Right renal pelvis (tissue), 4 donors: ENCODE data around the gene NF1. TPM values are rescaled to one million over a fixed set of nuclear protein-coding genes. Genes with fewer than 3 reads are reported as not detected.
A peak's percentile ranks its signal among the peaks of the same experiment; 100 is the strongest.
"Not testable (repeated sequence)": the region's sequence is repeated elsewhere in the genome, so short reads cannot be mapped to it uniquely, and the experiment has no call there.

Source experiments
- DNase-seq, 4 donors: peaks; one replicate each; pipeline ENCODE4 v3.0.0-alpha.2; 2013; ENCODE audit warnings: low read depth in 4 of 4, low spot score in 3 of 4, missing footprints in 1 of 4
- polyA plus RNA-seq, 4 donors: library from polyadenylated mRNA; unstranded; fragments of 120-200 nt; gene quantifications; one replicate each; pipeline ENCODE4 v1.2.1, GENCODE V29; 2013; ENCODE audit not compliant: insufficient read length in 4 of 4

Gene NF1
- polyA plus RNA-seq, 4 donors = 36.6 to 42.1 (median 39.1) TPM

DNA sequence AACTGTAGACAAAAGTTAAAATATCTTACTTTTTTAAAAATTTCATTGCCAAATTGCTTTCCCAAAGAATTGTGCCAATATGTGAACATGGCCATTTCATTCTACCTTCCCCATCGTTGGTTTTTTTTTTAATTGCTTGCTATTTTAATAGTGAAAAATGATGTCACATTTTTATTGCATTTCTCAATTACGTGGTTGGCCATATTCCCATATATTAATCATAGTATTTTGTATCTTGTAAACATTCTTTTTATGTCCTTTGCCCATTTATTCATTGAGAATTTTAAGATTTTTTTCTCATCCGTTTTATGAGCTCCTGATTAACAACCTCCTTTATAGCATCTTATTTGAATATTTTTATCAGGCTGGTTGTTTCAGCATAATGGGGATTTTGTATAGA, 195.0 kb downstream of the NF1 start:
- DNase-seq = no peak

DNA sequence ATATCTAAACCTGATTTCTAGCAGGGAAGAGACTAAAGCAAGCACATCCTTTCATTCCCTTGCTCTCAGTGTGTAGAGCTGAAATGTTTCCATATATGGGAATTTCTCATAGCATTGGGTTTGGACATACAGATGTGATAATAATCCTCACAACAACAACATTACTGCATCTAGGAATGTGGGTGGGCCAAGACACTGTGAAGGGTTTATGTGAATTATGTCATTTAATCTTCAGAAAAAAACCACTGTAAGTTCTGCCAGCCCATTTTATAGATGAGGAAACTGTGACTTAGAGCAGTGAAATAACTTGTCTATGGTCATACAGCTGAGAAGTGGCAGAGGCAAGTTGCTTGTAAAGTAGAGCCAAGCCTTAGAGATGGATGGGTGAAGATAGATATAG, 197.0 kb downstream of the NF1 start:
- DNase-seq = no peak

DNA sequence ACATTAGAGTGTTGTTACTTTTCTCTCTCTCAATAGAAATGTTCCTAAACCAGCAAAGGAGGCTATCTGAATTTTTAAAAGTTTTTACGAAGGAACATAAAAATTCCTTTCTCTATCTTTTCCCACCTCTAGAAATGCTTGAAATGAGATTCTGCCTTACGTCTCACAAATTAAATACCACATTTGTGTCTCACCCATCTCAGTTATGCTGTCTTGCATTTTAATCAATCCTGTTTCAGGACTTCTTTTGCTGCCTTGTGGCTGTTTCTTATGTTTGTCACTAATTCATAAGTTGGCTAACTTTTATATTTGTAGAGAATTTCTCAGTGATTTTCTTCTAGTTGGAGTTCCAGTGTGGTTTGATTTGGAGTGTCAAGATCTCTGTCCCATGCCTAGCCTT, 198.8 kb downstream of the NF1 start:
- no peak for DNase-seq

DNA sequence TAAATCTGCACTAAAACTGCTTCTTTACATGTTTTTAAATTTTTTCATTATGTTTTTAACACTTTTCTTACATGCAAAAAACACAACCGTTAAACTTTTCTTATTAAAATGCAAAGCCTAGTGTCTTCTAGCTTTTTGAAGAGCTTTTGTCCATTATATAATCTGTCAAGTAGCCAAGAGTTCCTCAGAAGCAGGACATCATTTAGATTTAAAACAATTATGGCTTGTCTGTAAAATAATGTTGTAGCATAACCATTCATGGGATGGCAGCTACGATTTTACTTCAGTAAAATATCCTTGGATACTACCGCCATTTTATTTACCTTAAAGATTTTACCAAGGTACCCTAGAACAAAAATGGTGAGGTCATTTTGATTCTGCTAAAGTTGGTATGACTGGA, 199.5 kb downstream of the NF1 start:
- DNase-seq = no peak

DNA sequence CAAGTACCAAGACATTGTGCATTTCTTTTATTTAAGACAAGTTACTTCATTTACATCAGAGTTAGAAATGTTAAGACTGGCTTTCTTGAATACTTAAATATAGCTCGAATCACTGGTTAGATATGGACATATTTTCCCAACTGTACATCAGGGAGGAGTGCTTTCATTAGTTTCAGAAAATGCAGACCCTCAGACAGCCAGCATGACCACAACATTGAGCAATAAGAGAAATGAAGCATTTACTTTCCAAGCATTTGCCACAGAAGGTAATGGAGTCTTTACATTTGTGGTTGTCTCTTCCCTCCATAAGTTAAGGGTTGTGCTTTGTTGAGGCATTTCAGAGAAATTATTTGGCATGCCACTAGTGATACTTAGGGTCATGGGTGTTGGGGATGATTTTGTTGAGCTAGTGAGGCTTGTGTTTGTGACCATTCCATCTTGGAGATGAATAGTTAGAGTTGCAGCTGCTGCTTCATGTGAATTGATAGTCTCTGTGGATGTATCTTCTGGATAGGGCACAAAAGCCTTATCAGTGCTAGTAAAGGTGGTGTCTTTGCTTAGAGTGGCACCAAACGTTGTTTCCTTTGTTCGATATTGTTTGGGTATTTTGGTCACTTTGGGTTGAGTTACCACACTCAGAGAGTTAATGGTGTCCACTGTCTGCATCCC, 200.2 kb downstream of the NF1 start:
- no peak for DNase-seq

DNA sequence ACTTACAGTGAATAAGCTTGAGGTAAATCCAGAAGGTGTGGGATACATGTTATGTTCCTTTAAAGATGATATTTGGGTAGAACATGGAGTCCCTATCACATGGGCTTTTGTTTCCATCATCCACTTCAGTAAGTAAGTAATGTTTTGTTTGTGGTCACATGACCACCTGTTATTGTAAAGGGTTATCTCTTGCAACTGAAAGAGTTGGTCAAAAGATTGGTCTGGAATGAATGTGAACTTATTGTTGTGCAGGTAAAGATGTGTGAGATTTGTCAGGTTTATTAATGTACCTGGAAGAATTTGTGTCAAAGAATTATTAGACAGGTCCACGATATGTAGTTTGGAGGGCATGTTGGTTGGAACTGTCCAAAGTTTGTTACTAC, 200.7 kb downstream of the NF1 start:
- no peak for DNase-seq

DNA sequence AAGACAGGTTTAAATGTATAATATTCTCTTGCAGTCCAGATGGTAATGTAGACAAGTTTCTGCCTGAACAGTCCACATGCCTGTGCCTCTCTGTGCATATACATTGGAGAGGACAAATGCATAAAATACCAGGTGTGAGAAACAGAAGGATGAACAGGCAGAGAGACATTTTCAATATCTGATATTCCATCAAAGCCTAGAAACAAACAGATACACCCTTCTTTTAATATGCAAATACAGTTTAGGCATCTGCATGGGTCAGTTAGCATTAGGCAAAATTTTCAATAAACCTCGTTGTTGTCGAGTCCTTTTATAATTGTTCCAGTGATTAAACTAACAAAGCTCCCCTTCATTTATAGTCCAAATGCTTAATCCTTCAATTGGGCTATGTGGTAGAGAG, 201.4 kb downstream of the NF1 start:
- DNase-seq = no peak

DNA sequence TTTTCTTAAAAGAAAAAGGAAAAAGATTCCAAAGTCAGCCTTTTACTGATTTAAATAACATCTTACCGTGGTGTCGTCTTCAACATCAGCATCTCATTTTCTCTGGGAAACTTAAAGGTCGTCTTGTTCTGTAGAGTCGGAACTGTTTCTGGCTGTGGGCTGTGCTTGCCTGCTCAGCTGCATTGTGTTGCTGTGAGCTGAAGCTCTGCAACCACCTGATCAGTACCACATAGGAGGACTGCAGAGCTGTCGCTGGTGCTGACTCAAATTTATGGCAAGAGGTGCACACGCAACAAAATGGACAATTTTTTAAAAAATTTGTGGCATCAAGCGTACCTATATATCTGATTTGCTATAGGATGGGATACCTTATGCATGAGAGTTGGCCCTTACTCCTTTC, 202.3 kb downstream of the NF1 start, which contains the start of gene OMG:
Gene OMG, minus strand, starts transcription at position 150 of the 400 bp plus-strand sequence. CDS start 908 bp downstream, outside the sequence.
- DNase-seq = no peak

DNA sequence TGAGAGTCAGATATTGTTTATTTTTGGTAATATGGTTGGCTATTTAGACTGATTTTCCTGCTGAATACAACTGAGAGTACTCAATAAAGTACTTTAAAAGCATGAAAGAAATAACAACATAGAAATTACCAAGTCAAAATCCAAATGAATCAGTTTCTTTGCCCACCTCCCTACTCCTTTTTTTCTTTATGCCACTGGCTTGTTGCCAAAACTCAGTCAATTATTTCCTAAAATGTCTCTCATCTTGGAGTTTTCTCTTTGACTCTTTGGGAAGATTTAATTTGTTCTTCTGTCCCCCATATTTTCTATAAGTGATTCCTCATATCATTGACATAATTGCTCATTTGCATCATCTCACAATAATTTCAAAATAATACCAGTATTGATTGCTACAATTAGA, 204.8 kb downstream of the NF1 start:
- peak in 1 of 4 donors; percentile 2 for DNase-seq

DNA sequence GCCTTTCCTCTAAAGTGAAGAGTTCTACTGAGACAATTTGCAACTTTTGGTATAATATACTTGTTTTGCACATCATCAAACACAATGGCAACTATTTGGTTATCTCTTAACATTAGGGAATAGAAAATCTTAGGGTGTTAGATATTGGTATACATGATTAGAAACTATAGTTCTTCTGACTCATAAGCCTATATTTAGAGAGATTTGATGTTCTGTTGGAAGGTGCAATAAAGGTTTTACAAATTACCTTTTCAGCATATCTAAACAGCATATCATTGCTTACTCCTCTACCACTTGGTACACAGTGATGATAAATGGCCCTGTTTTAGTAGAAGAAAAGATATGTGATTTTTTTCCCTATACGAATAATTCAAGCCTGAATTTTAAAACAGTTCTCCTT, 212.9 kb downstream of the NF1 start:
- DNase-seq = no peak

DNA sequence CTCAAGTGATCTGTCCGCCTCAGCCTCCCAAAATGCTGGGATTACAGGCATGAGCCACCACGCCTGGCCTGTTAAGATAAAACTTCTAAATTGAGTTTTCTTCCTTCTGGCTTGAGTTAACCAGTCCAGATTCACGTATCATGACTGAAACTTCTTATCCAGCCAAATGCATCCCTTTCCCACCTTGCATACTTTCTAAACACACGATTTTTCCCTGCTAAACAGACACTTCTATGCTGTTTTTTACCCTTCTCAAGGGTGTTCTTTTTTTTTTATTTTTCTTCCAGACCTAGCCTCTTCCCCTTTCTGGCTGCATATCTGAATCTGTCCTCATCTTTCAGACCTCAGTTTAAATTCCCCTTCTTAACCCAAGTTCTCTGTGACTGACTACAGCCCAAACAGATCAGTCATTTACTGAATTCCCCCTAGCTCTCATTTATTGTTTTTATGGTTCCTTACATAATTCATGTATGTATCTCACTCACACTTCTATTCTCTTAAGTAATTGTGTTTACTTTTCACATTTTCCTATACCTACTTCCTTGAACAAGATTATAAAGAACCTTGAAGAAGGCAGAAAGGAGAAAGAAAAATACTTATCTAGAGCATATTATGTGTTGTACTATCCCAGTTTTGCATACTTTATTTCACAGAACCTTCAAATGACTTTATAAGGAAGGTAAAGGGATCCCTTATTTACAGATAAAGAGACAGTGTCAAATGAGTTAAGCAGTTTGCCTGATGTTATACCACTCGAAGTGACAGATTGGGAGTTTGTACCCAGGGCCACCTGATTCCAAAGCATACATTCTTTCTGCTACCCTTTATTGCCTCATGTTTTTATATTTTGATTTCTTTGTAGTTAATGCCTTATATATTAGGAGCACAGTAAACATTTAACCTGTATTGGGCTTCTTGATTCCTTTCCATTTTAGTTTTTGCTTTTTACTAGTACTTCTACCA, 213.9 kb downstream of the NF1 start:
- DNase-seq = no peak

DNA sequence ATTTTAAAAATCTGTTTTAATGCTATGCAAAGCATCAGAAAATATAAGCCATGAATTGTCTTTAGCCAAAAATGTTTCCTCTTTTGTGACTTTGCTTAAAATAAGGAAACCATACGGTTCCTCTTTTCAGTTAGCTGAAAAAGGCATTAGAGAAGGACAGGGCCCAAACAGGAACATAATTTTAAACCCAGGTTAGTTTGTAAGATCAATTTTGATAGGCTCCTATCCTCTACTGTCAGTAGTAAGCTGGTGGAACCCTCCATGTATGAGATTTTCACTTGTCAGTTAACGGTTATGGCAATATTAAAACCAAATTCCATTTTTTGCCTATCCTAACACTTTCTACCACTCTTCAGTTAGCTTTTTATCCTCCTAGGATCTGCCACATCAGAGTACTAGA, 214.8 kb downstream of the NF1 start:
- no peak for DNase-seq

DNA sequence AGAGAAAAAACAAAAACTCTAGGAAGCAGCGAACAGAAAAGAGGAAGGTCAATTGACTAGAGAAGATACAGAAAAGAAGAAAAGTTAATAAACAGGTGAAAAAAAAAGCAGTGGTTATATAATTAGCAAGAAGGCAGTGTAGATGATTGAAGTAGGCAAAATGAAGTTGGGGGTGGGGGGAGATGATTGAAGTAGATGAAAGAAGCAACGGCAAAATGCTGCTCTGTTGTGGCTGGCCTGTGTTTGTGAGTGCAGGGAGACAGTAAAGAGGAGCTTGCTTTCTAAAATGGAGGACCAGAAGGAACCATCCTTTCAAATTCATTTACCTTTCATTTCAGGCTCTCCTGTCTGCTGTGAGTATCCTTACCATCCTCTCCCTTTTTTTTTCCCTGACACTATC, 215.5 kb downstream of the NF1 start:
- DNase-seq = no peak

DNA sequence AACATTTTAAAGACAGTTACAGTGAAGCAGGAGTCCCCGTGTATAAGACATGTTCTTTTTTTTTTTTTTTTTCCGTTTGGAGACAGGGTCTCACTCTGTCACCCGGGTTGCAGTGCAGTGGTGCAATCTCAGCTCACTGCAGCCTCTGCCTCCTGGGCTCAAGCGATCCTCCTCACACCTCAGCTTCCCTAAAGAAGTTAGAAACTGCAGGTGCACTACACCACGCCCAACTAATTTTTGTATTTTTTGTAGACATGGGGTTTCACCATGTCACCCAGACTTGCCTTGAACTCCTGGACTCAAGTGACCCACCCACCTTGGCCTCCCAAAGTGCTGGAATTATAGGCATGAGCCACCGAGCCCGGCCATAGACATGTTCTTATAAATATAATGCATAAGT, 216.1 kb downstream of the NF1 start:
- no peak for DNase-seq

DNA sequence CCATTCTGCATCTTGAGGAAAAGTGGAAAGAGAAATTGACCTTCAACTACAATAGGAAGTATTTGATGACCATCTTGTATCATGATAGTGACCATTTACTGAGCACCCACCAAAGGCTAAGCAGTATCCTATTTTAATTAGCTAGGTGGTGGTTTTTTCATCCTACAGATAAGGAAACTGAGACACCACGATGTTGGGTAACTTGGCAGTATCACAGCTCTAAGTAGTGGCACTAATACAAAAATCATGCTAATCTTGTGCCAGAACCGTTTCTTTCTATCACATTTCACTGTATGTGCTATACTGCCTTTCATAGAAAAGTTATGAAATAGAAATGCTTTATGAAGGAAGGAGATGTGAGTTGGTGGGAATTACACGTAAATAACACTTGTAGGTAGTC, 216.7 kb downstream of the NF1 start:
- DNase-seq = no peak

DNA sequence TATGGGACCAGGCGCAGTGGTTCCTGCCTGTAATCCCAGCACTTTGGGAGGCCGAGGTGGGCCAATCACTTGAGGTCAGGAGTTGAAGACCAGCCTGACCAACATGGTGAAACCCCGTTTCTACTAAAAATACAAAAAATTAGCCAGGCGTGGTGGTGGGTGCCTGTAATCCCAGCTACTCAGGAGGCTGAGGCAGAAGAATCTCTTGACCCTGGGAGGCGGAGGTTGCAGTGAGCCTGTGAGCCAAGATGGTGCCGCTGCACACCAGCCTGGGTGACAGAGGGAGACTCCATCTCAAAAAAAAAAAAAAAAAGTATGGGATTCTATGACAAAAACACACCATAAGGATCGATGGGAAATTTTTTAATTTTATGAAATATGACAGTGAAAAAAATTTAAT, 217.4 kb downstream of the NF1 start:
- not testable (repeated sequence) for DNase-seq

DNA sequence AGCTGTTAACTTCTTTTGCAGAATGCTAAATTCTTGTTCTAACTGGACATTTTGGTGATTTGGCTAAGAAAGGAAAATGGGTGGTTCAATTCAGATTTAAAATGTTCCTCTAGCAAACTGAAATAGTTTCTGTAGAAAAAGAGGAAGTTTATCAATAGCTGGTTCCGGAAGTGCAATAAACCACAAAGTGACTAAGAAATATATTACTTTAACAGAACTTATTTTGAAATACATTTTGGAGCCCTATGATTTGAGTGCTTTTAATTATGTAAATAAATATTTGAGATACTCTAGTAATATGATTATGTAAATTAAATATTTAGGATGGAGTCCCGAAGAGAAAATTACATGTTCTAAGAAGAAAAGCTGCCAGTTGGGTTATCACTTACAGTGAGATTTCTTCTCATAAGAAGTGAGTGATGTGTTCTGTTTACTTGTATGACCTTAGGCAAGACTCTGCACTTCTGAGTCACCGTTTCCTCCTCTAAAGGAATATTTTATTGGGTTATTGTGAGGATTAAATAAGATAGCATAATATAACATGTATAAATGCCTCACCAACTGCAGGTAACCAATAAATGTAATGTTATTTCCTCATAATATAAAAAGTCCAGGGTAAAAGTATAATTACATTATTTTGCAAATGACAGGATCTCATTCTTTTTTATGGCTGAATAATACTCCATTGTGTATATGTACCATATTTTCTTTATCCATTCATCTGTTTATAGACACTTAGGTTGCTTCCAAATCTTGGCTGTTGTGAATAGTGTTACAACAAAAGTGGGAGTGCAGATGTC, 219.4 kb downstream of the NF1 start, which contains the start of gene EVI2B:
Gene EVI2B, minus strand, starts transcription at position 73 of the 800 bp plus-strand sequence. CDS start 8,445 bp downstream, outside the sequence.
- no peak for DNase-seq

DNA sequence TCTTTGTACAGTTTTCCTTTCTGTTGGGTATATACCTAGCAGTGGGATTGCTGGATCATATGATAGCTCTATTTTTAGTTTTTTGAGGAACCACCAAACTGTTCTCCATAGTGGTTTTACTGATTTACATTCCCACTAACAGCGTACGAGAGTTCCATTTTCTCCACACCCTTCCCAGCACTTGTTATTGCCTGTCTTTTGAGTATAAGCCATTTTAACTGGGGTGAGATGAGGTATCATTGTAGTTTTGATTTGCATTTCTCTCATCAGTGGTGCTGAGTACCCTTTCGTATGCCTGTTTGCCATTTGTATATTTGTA, 220.0 kb downstream of the NF1 start:
- no peak for DNase-seq

DNA sequence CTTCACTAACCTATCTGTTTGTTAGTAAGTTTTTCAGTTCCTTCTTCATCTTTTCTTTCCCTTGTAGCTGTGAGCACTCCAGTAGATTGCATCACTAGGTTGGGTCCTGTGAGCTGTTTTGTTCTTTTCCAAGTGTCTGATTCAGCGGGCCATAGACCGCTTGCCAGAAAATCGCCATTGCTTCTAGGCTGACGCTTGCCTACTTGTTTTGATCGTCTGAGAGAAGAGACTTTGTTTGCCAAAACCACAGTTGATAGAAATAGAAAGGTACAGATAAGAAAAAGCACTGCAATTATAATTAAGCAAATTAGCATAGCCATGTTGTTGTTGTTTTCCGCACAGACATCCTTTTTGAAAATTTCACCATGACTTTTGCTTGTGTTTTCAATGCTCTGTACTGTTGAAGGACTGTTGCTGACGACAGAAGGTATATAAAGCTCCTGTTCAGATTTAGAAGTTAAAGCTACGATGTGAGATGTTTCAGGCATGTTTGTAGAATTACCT, 223.6 kb downstream of the NF1 start:
- no peak for DNase-seq

DNA sequence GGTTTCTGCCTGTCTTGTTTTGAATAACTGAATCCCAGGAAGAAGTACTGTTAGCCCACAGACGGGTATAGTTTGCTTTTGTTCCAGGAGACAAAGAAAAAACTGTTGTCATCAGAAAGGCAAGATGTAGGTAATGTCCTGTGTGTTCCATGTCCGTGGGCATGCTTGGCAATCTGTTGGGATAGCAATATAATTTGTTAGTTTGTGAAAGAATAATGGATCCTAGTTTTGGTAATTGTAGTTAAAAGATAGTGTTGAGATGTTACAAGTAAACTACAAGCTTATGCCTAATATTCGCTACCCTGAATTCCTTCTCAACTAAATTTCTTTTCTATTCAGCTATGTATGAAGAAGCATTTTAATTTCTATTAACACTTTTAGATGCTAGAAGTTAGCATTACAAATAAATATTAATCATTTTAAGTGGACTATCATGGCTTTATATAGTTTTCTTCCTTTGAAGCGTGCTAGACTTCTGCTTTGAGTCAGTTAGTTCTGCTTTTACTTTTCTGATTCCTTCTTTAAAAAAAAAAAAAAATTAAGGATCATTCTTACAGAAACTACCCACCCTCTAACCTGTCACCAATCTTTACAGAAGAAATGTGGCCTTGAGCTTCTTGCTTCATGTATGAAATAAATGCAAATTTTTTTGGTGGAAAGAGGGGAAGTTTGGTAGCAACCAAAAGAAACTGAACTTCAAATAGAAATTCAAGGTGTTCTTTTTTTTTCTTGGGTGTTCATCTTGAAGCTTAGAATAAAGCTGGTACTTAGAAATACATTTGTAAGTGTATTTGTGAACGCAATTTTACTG, 224.3 kb downstream of the NF1 start:
- no peak for DNase-seq
